GM19328 (cell line): ENCODE measurements around the gene EEF1G.
A peak's percentile ranks its signal among the peaks of the same experiment; 100 is the strongest.
"Not testable (repeated sequence)": the region's sequence is repeated elsewhere in the genome, so short reads cannot be mapped to it uniquely, and the experiment has no call there.

ENCODE experiments used
- ATAC-seq: cut with Tn5 transposase; IDR thresholded peaks from one replicate; pipeline ENCODE4 v1.9.1; 2021; ENCODE audit warnings: mild to moderate bottlenecking, moderate library complexity; ENCODE audit not compliant: unreplicated experiment

Gene EEF1G

GRCh38 chr11:62578541-62578940 is 4.8 kb upstream of the EEF1G start:
- no peak for ATAC-seq

- ATAC-seq, result no peak
These were observed 3.5 kb upstream of the EEF1G start for GRCh38 chr11:62577046-62577714.

GRCh38 chr11:62575837-62576236 is 2.1 kb upstream of the EEF1G start:
- no peak for ATAC-seq

- ATAC-seq, result no peak
These were observed 1.5 kb upstream of the EEF1G start for GRCh38 chr11:62575156-62575555.

- ATAC-seq, result peak; percentile 18
These were observed 826 bp upstream of the EEF1G start for GRCh38 chr11:62574363-62575071.

- ATAC-seq, result no peak
These were observed 592 bp downstream of the EEF1G start for GRCh38 chr11:62573006-62573591.

GRCh38 chr11:62572431-62572830 is 1.3 kb downstream of the EEF1G start:
- no peak for ATAC-seq

GRCh38 chr11:62571493-62571892 is 2.2 kb downstream of the EEF1G start:
- not testable (repeated sequence) for ATAC-seq

GRCh38 chr11:62570903-62571302 is 2.8 kb downstream of the EEF1G start:
- not testable (repeated sequence) for ATAC-seq

- ATAC-seq, result no peak
These were observed 4.1 kb downstream of the EEF1G start for GRCh38 chr11:62569611-62570010.

GRCh38 chr11:62567018-62567633 is 6.6 kb downstream of the EEF1G start:
- no peak for ATAC-seq

GRCh38 chr11:62566247-62566646 is 7.4 kb downstream of the EEF1G start:
- no peak for ATAC-seq

GRCh38 chr11:62565100-62565802 is 8.4 kb downstream of the EEF1G start:
- no peak for ATAC-seq

- ATAC-seq, result not testable (repeated sequence)
These were observed 11.9 kb downstream of the EEF1G start for GRCh38 chr11:62561677-62562230.

- ATAC-seq, result no peak
These were observed 13.1 kb downstream of the EEF1G start for GRCh38 chr11:62560566-62561103.

GRCh38 chr11:62559626-62560025 is 14.1 kb downstream of the EEF1G start:
- ATAC-seq, result not testable (repeated sequence)

GRCh38 chr11:62559204-62559603 is 14.5 kb downstream of the EEF1G start:
- no peak for ATAC-seq

- no peak for ATAC-seq
These were observed 15.0 kb downstream of the EEF1G start for GRCh38 chr11:62558669-62559068.

- no peak for ATAC-seq
These were observed 16.6 kb downstream of the EEF1G start for GRCh38 chr11:62556875-62557631.
